A673 (cell line): ENCODE results near the gene AATK. TPM values are rescaled to one million over a fixed set of nuclear protein-coding genes. Genes with fewer than 3 reads are reported as not detected.

ENCODE experiments used
- BruUV-seq: library from RNA; stranded (reverse); fragments of 400-500 nt; replicated peaks from 2 replicates; lab custom pipeline; 2021; lab: Mats Ljungman, UMichigan
- CTCF ChIA-PET: fragments of 300-600 bp; sonication (Branson Sonifier 250); formaldehyde crosslinking; loops from one replicate; lab custom pipeline; 2022; ENCODE audit warnings: antibody characterized with exemption; lab: Charles Lee
- POLR2A ChIA-PET: fragments of 300-600 bp; sonication (Branson Sonifier 250); formaldehyde crosslinking; loops from one replicate; lab custom pipeline; 2022; ENCODE audit warnings: antibody characterized with exemption; ENCODE audit not compliant: low non-redundant PET; lab: Charles Lee
- DNase-seq: peaks from one replicate; pipeline ENCODE4 v3.0.0-alpha.2; 2015; ENCODE audit warnings: low spot score
- H3K27ac ChIP-seq: fragments of 200-600 bp; sonication (generic); 2 replicates; pipeline ENCODE4 v1.5.1; 2016; ENCODE audit warnings: mixed run types, low read depth, mild to moderate bottlenecking, mixed read lengths, antibody characterized with exemption, low read length; ENCODE audit not compliant: poor library complexity, severe bottlenecking
- H3K27me3 ChIP-seq: fragments of 200-600 bp; sonication (generic); replicated peaks from 2 replicates; pipeline ENCODE4 v1.6.1; 2017; ENCODE audit warnings: mixed run types, low read depth, mild to moderate bottlenecking, mixed read lengths, antibody characterized with exemption, low read length; ENCODE audit not compliant: insufficient read depth, poor library complexity
- H3K36me3 ChIP-seq: fragments of 200-600 bp; sonication (generic); 2 replicates; pipeline ENCODE4 v1.6.1; 2016; ENCODE audit warnings: mixed run types, mild to moderate bottlenecking, mixed read lengths, antibody characterized with exemption, low read length; ENCODE audit not compliant: insufficient read depth, poor library complexity, severe bottlenecking
- H3K4me1 ChIP-seq: fragments of 200-600 bp; sonication (generic); 2 replicates; pipeline ENCODE4 v1.6.1; 2017; ENCODE audit warnings: mixed run types, mild to moderate bottlenecking, mixed read lengths, antibody characterized with exemption, low read length; ENCODE audit not compliant: insufficient read depth, poor library complexity, severe bottlenecking
- H3K4me3 ChIP-seq: fragments of 200-600 bp; sonication (generic); 2 replicates; pipeline ENCODE4 v1.5.1; 2016; ENCODE audit warnings: low read depth, mixed run types, mild to moderate bottlenecking, mixed read lengths, low read length; ENCODE audit not compliant: poor library complexity, severe bottlenecking
- H3K9me3 ChIP-seq: fragments of 200-600 bp; sonication (generic); 2 replicates; pipeline ENCODE4 v1.6.1; 2016; ENCODE audit warnings: mixed run types, low read depth, mild to moderate bottlenecking, mixed read lengths, antibody characterized with exemption, low read length; ENCODE audit not compliant: poor library complexity, severe bottlenecking
- EZH2 ChIP-seq: fragments of 200-600 bp; sonication (generic); IDR thresholded peaks from 2 replicates; pipeline ENCODE4 v1.6.1; 2017; ENCODE audit warnings: borderline replicate concordance, low read depth, mild to moderate bottlenecking, mixed read lengths, antibody characterized with exemption, low read length; ENCODE audit not compliant: poor library complexity, severe bottlenecking
- intact Hi-C: fragments of 100-400 bp; cut with micrococcal nuclease; formaldehyde crosslinking; loops from one replicate; pipeline ENCODE4 v1.10.0; 2022; ENCODE audit not compliant: unreplicated experiment
- total RNA-seq: library from RNA; stranded (reverse); gene quantifications from 2 replicates; pipeline ENCODE4 v1.2.3, GENCODE V29; 2021
- TF ChIP-seq, protein P1 (sequence below): fragments of 300-800, 200-600 bp; sonication (generic); conservative IDR thresholded peaks from 2 replicates; pipeline ENCODE4 v1.5.1; 2017; ENCODE audit warnings: low read depth, mild to moderate bottlenecking, antibody characterized with exemption, low read length, moderate library complexity, mixed read lengths

Gene AATK
- total RNA-seq, 1 experiment from 2014 or later: 0.90 TPM

DNA sequence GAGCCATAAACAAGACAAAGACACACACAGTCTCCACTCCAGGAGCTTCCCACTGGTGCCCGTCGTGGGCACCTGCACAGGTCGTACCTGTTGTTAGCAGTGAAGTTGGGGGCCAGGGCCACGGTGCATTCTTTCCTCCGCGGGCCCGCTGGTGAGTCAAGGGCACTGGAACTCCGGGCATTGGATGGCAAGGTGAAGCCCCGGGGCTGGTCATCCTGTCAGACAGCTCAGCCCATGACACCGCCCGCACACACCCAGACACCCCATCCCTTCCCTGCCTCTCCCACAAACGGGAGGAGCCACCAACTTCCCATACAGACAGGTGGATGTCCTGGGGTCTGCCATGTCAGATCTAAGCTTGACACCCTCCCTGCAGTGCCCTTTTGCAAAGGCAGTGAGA is 40.6 kb upstream of the AATK start:
- Histone ChIP-seq H3K27ac (peak overlapping the region; percentile 2), H3K9me3 (no peaks in the 10 kb centered on the region), H3K4me1 (peaks cover 17% of the 10 kb centered on the region), H3K4me3 (no peak overlapping the region), H3K36me3 (no peaks in the 10 kb centered on the region), H3K27me3 (no peaks in the 10 kb centered on the region)
- TF ChIP-seq EZH2: no peak
- TF ChIP-seq, protein P1, sequence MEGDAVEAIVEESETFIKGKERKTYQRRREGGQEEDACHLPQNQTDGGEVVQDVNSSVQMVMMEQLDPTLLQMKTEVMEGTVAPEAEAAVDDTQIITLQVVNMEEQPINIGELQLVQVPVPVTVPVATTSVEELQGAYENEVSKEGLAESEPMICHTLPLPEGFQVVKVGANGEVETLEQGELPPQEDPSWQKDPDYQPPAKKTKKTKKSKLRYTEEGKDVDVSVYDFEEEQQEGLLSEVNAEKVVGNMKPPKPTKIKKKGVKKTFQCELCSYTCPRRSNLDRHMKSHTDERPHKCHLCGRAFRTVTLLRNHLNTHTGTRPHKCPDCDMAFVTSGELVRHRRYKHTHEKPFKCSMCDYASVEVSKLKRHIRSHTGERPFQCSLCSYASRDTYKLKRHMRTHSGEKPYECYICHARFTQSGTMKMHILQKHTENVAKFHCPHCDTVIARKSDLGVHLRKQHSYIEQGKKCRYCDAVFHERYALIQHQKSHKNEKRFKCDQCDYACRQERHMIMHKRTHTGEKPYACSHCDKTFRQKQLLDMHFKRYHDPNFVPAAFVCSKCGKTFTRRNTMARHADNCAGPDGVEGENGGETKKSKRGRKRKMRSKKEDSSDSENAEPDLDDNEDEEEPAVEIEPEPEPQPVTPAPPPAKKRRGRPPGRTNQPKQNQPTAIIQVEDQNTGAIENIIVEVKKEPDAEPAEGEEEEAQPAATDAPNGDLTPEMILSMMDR: no peak
- ChIA-PET POLR2A (no interaction called here), CTCF (interaction anchor here (0.7 to 1.2 kb wide), 2 partner anchors 109 to 278 kb away, joined by 3 read pairs; no protein-coding TSS in a partner anchor)
- DNase-seq: no peak
- no TSS peak for BruUV-seq
- intact Hi-C loops: no loop called here

DNA sequence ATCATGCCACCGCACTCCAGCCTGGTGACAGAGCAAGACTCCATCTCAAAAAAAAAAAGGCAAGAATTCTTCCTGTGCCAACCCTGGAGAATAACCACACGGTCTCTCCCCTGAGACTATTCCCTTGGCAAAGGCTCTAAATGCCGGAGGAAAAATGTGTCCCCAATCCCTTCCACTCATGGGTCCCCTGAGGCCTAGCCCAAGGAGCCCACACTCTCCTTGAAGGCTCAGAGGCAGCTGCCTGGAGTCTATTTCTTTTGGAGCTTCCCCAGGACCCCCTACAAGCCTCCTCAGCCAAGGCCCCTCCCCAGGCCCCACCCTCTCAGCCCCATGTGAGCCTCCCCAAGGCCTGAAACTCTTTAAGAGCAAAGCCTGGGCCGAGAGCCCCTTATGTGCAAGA is 40.1 kb upstream of the AATK start:
- Histone ChIP-seq H3K27ac (no peak overlapping the region), H3K4me3 (no peak overlapping the region), H3K27me3 (no peaks in the 10 kb centered on the region), H3K36me3 (no peaks in the 10 kb centered on the region), H3K9me3 (no peaks in the 10 kb centered on the region), H3K4me1 (peaks cover 19% of the 10 kb centered on the region)
- ChIA-PET CTCF (interaction anchor here (1.2 kb wide), 1 partner anchor 278 kb away, joined by 3 read pairs; no protein-coding TSS in a partner anchor), POLR2A (no interaction called here)
- DNase-seq: peak; percentile 47
- intact Hi-C loops: no loop called here
- no TSS peak for BruUV-seq
- TF ChIP-seq EZH2: no peak
- TF ChIP-seq, protein P1: no peak

DNA sequence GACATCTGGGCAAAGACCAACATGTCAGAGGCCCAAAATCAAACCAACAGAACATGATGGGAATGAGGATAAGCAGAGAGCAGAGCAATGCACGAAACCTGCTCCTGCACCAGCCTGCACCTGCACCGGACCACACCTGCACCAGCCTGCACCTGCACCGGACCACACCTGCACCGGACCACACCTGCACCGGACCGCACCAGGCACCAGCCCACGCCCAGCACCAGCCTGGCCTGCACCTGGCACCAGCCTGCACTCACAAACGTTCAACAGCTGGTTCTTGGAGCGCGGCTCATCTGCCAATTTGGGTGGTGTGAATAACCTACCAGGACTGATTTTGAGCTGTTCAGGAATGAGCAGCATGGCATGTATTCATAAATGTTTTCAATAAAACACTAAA is 38.6 kb upstream of the AATK start:
- Histone ChIP-seq H3K36me3 (no peaks in the 10 kb centered on the region), H3K27ac (no peak overlapping the region), H3K9me3 (no peaks in the 10 kb centered on the region), H3K4me1 (peaks cover 22% of the 10 kb centered on the region), H3K27me3 (no peaks in the 10 kb centered on the region), H3K4me3 (no peak overlapping the region)
- ChIA-PET CTCF (no interaction called here), POLR2A (no interaction called here)
- TF ChIP-seq EZH2: no peak
- TF ChIP-seq, protein P1: no peak
- no peak for DNase-seq
- intact Hi-C loops: no loop called here
- BruUV-seq: no TSS peak
